ENCODE measurements around the gene C2CD2L.
"Not testable (repeated sequence)": the region's sequence is repeated elsewhere in the genome, so short reads cannot be mapped to it uniquely, and the experiment has no call there.

- TF ChIP-seq, protein P1, sequence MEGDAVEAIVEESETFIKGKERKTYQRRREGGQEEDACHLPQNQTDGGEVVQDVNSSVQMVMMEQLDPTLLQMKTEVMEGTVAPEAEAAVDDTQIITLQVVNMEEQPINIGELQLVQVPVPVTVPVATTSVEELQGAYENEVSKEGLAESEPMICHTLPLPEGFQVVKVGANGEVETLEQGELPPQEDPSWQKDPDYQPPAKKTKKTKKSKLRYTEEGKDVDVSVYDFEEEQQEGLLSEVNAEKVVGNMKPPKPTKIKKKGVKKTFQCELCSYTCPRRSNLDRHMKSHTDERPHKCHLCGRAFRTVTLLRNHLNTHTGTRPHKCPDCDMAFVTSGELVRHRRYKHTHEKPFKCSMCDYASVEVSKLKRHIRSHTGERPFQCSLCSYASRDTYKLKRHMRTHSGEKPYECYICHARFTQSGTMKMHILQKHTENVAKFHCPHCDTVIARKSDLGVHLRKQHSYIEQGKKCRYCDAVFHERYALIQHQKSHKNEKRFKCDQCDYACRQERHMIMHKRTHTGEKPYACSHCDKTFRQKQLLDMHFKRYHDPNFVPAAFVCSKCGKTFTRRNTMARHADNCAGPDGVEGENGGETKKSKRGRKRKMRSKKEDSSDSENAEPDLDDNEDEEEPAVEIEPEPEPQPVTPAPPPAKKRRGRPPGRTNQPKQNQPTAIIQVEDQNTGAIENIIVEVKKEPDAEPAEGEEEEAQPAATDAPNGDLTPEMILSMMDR (conservative IDR thresholded peaks at IDR 0.05; ENCODE audit: low read length), result not testable (repeated sequence)
- not testable (repeated sequence) for TF ChIP-seq EZH2phosphoT487 (IDR thresholded peaks at IDR 0.05; ENCODE audit: borderline replicate concordance, low read depth, low read length)
Observed at GRCh38 chr11:119167077-119167458, 59.9 kb downstream of the C2CD2L start.
